Activated naive CD8-positive, alpha-beta T cell treated with anti-CD3 and anti-CD28 coated beads, Interleukin-2, amount 10 ng/mL, durations not matched to agents 7 days and 5 days (primary cell): ENCODE data around the gene HOXB2. TPM values are rescaled to one million over a fixed set of nuclear protein-coding genes. Genes with fewer than 3 reads are reported as not detected.
"Not testable (repeated sequence)": the region's sequence is repeated elsewhere in the genome, so short reads cannot be mapped to it uniquely, and the experiment has no call there.

ENCODE experiments used
- ATAC-seq: fragments of 150-1000 bp; cut with Tn5 transposase; one replicate; pipeline ENCODE4 v1.10.0; 2021; ENCODE audit warnings: low read depth, moderate library complexity
- POLR2A ChIA-PET: fragments of 350-600 bp; sonication (Branson Sonifier 250); formaldehyde crosslinking; loops from one replicate; lab custom pipeline; 2021; ENCODE audit warnings: antibody characterized with exemption; lab: Charles Lee
- DNase-seq: peaks from one replicate; pipeline ENCODE4 v3.0.0; 2021
- H3K27ac Mint-ChIP-seq: one replicate; pipeline ENCODE4 v1.8.0; 2022; ENCODE audit warnings: mild to moderate bottlenecking, mixed read lengths
- H3K27me3 Mint-ChIP-seq: one replicate; pipeline ENCODE4 v1.8.0; 2022; ENCODE audit warnings: mild to moderate bottlenecking, moderate library complexity, mixed read lengths
- H3K36me3 Mint-ChIP-seq: one replicate; pipeline ENCODE4 v1.8.0; 2021; ENCODE audit warnings: mild to moderate bottlenecking, mixed read lengths
- H3K4me1 Mint-ChIP-seq: one replicate; pipeline ENCODE4 v1.8.0; 2021; ENCODE audit warnings: mixed read lengths
- H3K4me3 Mint-ChIP-seq: one replicate; pipeline ENCODE4 v1.8.0; 2022; ENCODE audit warnings: mild to moderate bottlenecking, moderate library complexity, mixed read lengths
- H3K9me3 Mint-ChIP-seq: one replicate; pipeline ENCODE4 v1.8.0; 2021; ENCODE audit warnings: mixed read lengths
- total RNA-seq, 2 experiments: library from RNA; stranded (reverse); gene quantifications; one replicate each; pipeline ENCODE4 v1.2.3, GENCODE V29; 2021

Gene HOXB2
- total RNA-seq, 2 experiments from 2014 or later: 19.5 to 20.0 TPM

- peak overlapping the region; percentile 97 for H3K27ac Mint-ChIP-seq
- H3K9me3 Mint-ChIP-seq: no peaks in the 10 kb centered on the region
- peaks cover 18% of the 10 kb centered on the region for H3K27me3 Mint-ChIP-seq
- H3K4me3 Mint-ChIP-seq: peak overlapping the region; percentile 96
- H3K4me1 Mint-ChIP-seq: peaks cover 46% of the 10 kb centered on the region
- peaks cover 8% of the 10 kb centered on the region for H3K36me3 Mint-ChIP-seq
- ATAC-seq: peak; percentile 62
- POLR2A ChIA-PET: interaction anchor here (0.5 to 1.5 kb wide), 5 partner anchors 28 to 1187 kb away, joined by 3 to 7 read pairs (median 3); no protein-coding TSS in a partner anchor
- DNase-seq: peak; percentile 80
Measured at GRCh38 chr17:48543107-48543853, 1.6 kb downstream of the HOXB2 start.

DNA sequence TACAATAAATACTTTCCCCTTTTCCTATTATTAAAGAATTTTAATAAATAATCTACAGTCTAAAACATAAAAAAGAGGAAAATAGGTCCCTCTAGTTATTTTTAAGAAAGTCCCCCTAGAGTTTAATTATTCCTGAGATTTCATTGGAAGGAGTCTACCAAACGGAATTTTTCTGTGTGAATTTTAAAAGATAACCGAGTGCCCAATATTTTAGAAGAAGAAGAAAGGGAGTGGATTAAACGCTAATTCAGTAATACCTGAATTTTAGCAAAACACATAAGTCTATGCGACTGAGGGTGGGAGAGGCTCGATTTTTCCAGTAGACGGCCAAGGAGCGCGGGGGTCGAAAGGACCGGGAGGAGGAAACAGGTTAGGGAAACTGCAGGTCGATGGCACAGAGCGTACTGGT lies 2.2 kb downstream of the HOXB2 start:
- Mint-ChIP-seq H3K4me3 (peak overlapping the region; percentile 96), H3K27ac (peak overlapping the region; percentile 96), H3K4me1 (peaks cover 41% of the 10 kb centered on the region), H3K27me3 (peaks cover 18% of the 10 kb centered on the region), H3K36me3 (peaks cover 8% of the 10 kb centered on the region), H3K9me3 (no peaks in the 10 kb centered on the region)
- ATAC-seq: no peak
- no peak for DNase-seq
- POLR2A ChIA-PET: interaction anchor here (0.5 to 1.5 kb wide), 3 partner anchors 31 to 1186 kb away, joined by 3 to 7 read pairs (median 4); partner anchors contain the start of gene HOXB5

DNA sequence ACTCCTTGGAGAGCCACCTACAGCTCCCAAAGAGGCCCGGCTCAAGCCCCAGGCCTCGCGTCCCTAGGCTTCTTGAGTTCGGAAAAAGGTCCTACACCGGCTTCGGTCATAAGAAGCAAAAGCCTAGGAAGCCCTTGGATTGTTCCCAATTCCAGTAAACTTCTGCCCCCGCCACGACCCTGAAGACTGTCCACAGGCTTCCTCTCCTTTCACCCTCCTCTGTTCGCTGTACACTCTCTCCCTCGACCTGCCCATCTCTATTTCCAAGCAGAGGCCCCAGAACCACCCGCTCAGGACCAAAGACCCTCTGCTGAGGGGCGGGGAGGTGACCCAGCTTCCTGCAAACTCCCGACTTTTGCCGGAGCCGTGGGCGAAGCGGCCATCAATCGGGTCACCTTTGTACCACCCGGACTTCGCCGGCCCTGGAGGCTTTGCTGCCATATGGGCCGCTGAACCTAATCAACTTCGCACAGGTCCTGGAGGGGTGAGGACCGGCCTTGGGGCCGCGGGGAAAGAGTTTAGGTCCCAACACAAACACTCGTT lies 2.7 kb downstream of the HOXB2 start:
- Mint-ChIP-seq H3K36me3 (peaks cover 8% of the 10 kb centered on the region), H3K9me3 (no peaks in the 10 kb centered on the region), H3K27ac (peak overlapping the region; percentile 92), H3K4me3 (peak overlapping the region; percentile 96), H3K4me1 (peaks cover 38% of the 10 kb centered on the region), H3K27me3 (peaks cover 23% of the 10 kb centered on the region)
- ATAC-seq (no peak), DNase-seq (peak; percentile 52)
- POLR2A ChIA-PET: interaction anchor here (0.5 to 2.9 kb wide), 8 partner anchors 27 to 1186 kb away, joined by 3 to 21 read pairs (median 3); partner anchors contain the start of gene HOXB5

DNA sequence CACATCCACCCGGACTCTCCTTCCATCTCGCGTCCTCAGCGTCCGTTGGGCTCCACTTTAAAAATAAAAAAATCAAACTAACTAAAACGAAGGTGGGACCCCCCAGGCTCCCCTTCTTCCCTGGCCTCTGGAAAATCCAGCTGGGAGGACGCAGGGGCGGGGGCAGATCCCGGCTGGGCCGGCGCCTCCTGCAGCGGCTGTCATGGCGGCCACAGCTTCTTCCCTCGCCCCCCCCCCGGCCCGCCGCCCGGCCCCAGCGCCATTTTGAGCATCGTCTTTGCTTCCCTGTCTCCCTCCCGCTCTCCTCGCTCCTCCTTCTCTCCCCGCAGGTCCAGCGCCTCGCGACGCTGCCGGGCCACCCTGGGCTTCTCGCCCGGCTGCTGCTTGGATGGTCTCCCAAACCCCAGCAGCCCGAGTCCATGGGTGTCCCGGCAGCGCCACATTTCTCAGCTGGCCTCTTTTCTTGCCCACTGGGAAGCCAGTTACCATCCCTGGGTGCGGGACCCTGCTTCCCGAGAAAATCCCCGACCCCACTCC lies 3.3 kb downstream of the HOXB2 start:
- Mint-ChIP-seq H3K4me1 (peaks cover 34% of the 10 kb centered on the region), H3K27me3 (peaks cover 25% of the 10 kb centered on the region), H3K9me3 (no peaks in the 10 kb centered on the region), H3K36me3 (peaks cover 8% of the 10 kb centered on the region), H3K4me3 (peak overlapping the region; percentile 96), H3K27ac (peak overlapping the region; percentile 92)
- ATAC-seq (no peak), DNase-seq (peak; percentile 70)
- POLR2A ChIA-PET: interaction anchor here (0.6 to 2.9 kb wide), 8 partner anchors 27 to 190 kb away, joined by 3 to 21 read pairs (median 4); partner anchors contain the start of gene HOXB5

- Mint-ChIP-seq H3K27me3 (peaks cover 28% of the 10 kb centered on the region), H3K27ac (peak overlapping the region; percentile 92), H3K9me3 (no peaks in the 10 kb centered on the region), H3K4me1 (peaks cover 29% of the 10 kb centered on the region), H3K36me3 (peaks cover 8% of the 10 kb centered on the region), H3K4me3 (peak overlapping the region; percentile 96)
- DNase-seq: no peak
- POLR2A ChIA-PET: interaction anchor here (1.3 to 2.9 kb wide), 6 partner anchors 26 to 41 kb away, joined by 3 to 21 read pairs (median 4); no protein-coding TSS in a partner anchor
- no peak for ATAC-seq
Measured at GRCh38 chr17:48541036-48541576, 3.8 kb downstream of the HOXB2 start.

GRCh38 chr17:48540213-48540612 lies 4.7 kb downstream of the HOXB2 start:
- Mint-ChIP-seq H3K36me3 (peaks cover 8% of the 10 kb centered on the region), H3K4me3 (peak overlapping the region; percentile 18), H3K27ac (peak overlapping the region; percentile 57), H3K4me1 (peaks cover 21% of the 10 kb centered on the region), H3K27me3 (peaks cover 28% of the 10 kb centered on the region), H3K9me3 (no peaks in the 10 kb centered on the region)
- DNase-seq (no peak), ATAC-seq (no peak)
- POLR2A ChIA-PET: interaction anchor here (0.7 to 2.9 kb wide), 4 partner anchors 27 to 995 kb away, joined by 3 to 21 read pairs (median 5); no protein-coding TSS in a partner anchor

- POLR2A ChIA-PET: no interaction called here
- ATAC-seq (no peak), DNase-seq (no peak)
- Mint-ChIP-seq H3K27ac (no peak overlapping the region), H3K4me1 (peaks cover 21% of the 10 kb centered on the region), H3K27me3 (peaks cover 27% of the 10 kb centered on the region), H3K4me3 (no peak overlapping the region), H3K36me3 (peaks cover 8% of the 10 kb centered on the region), H3K9me3 (no peaks in the 10 kb centered on the region)
Measured at GRCh38 chr17:48539177-48539576, 5.7 kb downstream of the HOXB2 start.

DNA sequence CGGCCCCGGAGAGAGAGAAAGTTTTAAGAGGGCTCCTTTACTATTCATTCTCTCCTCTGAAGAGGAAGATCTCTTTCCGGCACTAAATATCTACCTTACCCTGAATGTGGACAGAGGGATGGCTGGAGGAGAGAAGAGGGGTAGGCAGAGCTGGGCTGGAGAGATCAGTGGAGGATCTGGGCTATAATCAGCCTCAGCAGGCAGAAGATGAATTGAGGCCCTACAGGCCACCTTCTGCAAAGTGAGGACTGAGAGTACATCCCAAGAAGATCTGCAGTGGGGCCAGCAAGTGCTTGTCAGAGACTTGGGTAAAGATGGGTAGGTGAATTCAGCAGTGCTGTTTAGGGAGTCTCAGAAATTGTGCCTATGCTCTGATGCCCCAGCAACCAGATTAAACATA lies 7.6 kb downstream of the HOXB2 start:
- Mint-ChIP-seq H3K27ac (no peak overlapping the region), H3K36me3 (peaks cover 3% of the 10 kb centered on the region), H3K4me3 (no peak overlapping the region), H3K9me3 (no peaks in the 10 kb centered on the region), H3K4me1 (peaks cover 15% of the 10 kb centered on the region), H3K27me3 (peaks cover 20% of the 10 kb centered on the region)
- POLR2A ChIA-PET: no interaction called here
- DNase-seq: no peak
- no peak for ATAC-seq

- not testable (repeated sequence) for H3K9me3 Mint-ChIP-seq
- peaks cover 22% of the 10 kb centered on the region for H3K27me3 Mint-ChIP-seq
- POLR2A ChIA-PET: interaction anchor here (0.9 to 1.4 kb wide), 2 partner anchors 15 to 30 kb away, joined by 3 to 4 read pairs; no protein-coding TSS in a partner anchor
Measured at GRCh38 chr17:48535793-48536559, 8.9 kb downstream of the HOXB2 start.

GRCh38 chr17:48532261-48532660 lies 12.6 kb downstream of the HOXB2 start:
- Mint-ChIP-seq H3K27ac (no peak overlapping the region), H3K4me3 (no peak overlapping the region), H3K36me3 (no peaks in the 10 kb centered on the region), H3K9me3 (no peaks in the 10 kb centered on the region), H3K27me3 (peaks cover 19% of the 10 kb centered on the region), H3K4me1 (no peaks in the 10 kb centered on the region)
- DNase-seq (no peak), ATAC-seq (no peak)
- POLR2A ChIA-PET: no interaction called here

More at GRCh38 chr17:48535793-48536559, 8.9 kb downstream of the HOXB2 start:
- H3K4me3 Mint-ChIP-seq, H3K36me3 Mint-ChIP-seq, ATAC-seq, H3K27ac Mint-ChIP-seq, H3K4me1 Mint-ChIP-seq, DNase-seq: not testable (repeated sequence)

- Mint-ChIP-seq H3K9me3 (no peaks in the 10 kb centered on the region), H3K27ac (no peak within 1 kb of the TSS), H3K36me3 (no peaks in the 10 kb centered on the region), H3K4me1 (no peaks in the 10 kb centered on the region), H3K27me3 (peaks cover 21% of the 10 kb centered on the region), H3K4me3 (no peak within 1 kb of the TSS)
- no peak for ATAC-seq
- POLR2A ChIA-PET: no interaction called here
- no peak for DNase-seq
Measured at GRCh38 chr17:48530887-48531272, 14.0 kb downstream of the HOXB2 start, which contains the start of gene HOXB1. TSS of gene HOXB1 (minus strand) at chr17:48531011. CDS start at chr17:48530904, 107 bp downstream.

GRCh38 chr17:48530208-48530886 lies 14.6 kb downstream of the HOXB2 start:
- POLR2A ChIA-PET: no interaction called here
- Mint-ChIP-seq H3K36me3 (no peaks in the 10 kb centered on the region), H3K27ac (no peak overlapping the region), H3K4me1 (no peaks in the 10 kb centered on the region), H3K4me3 (no peak overlapping the region), H3K9me3 (no peaks in the 10 kb centered on the region), H3K27me3 (peaks cover 27% of the 10 kb centered on the region)
- no peak for DNase-seq
- ATAC-seq: no peak
